ENCODE results near the gene GOLGA6L26. TPM values are rescaled to one million over a fixed set of nuclear protein-coding genes. Genes with fewer than 3 reads are reported as not detected.

Gene GOLGA6L26
- not detected in 2 replicates for total RNA-seq

GRCh38 chr15:23334096-23334495 is at the start of gene GOLGA6L26:
Gene GOLGA6L26, minus strand, starts transcription at chr15:23334196. Its CDS starts 61 bp downstream, at chr15:23334135.

GRCh38 chr15:23354448-23354847 is 20.5 kb upstream of the GOLGA6L26 start, which contains the start of gene GOLGA8S:
Gene GOLGA8S, plus strand, starts transcription at chr15:23354748. Its CDS starts 62 bp downstream, at chr15:23354810.

Other genes starting within 250 kb of the GOLGA6L26 start
- not detected in 2 replicates for gene GOLGA6L1, start 197.4 kb downstream of the GOLGA6L26 start, total RNA-seq
- gene GOLGA8S, start 20.6 kb upstream of the GOLGA6L26 start, total RNA-seq: under 0.01 TPM in 2 replicates
- not detected in 2 replicates for gene GOLGA6L2, start 113.0 kb upstream of the GOLGA6L26 start, total RNA-seq
- under 0.01 and 0.65 TPM in 2 replicates for gene MKRN3, start 231.5 kb upstream of the GOLGA6L26 start, total RNA-seq